GM21367 (cell line): ENCODE measurements around the gene CA9.

Experiments used
- ATAC-seq: cut with Tn5 transposase; IDR thresholded peaks from one replicate; pipeline ENCODE4 v1.9.1; 2021; ENCODE audit not compliant: unreplicated experiment

CA9 gene

GRCh38 chr9:35675204-35675603 is 1.5 kb downstream of the CA9 start:
- no peak for ATAC-seq

- ATAC-seq: no peak
Observed at GRCh38 chr9:35675732-35676392, 2.1 kb downstream of the CA9 start.

- no peak for ATAC-seq
Observed at GRCh38 chr9:35679091-35679490, 5.4 kb downstream of the CA9 start.

GRCh38 chr9:35679766-35680330 is 6.1 kb downstream of the CA9 start:
- no peak for ATAC-seq

GRCh38 chr9:35680331-35681105 is 6.8 kb downstream of the CA9 start:
- ATAC-seq: no peak

- no peak for ATAC-seq
Observed at GRCh38 chr9:35681341-35682002, 7.7 kb downstream of the CA9 start.

- ATAC-seq: no peak
Observed at GRCh38 chr9:35682051-35682450, 8.3 kb downstream of the CA9 start.

GRCh38 chr9:35682520-35683315 is 9.0 kb downstream of the CA9 start:
- no peak for ATAC-seq

- no peak for ATAC-seq
Observed at GRCh38 chr9:35683323-35683722, 9.6 kb downstream of the CA9 start.

- no peak for ATAC-seq
Observed at GRCh38 chr9:35684921-35685320, 11.2 kb downstream of the CA9 start.

GRCh38 chr9:35685506-35685905 is 11.8 kb downstream of the CA9 start:
- ATAC-seq: no peak

- no peak for ATAC-seq
Observed at GRCh38 chr9:35686222-35687203, 12.8 kb downstream of the CA9 start.

- ATAC-seq: no peak
Observed at GRCh38 chr9:35687306-35687705, 13.6 kb downstream of the CA9 start.

GRCh38 chr9:35687972-35688557 is 14.3 kb downstream of the CA9 start:
- ATAC-seq: no peak

GRCh38 chr9:35688558-35689541 is 15.1 kb downstream of the CA9 start:
- no peak for ATAC-seq

GRCh38 chr9:35689542-35690293 is 16.0 kb downstream of the CA9 start, which contains the start of gene TPM2:
TPM2 (minus strand) TSS chr9:35689925; CDS start chr9:35689817, 108 bp downstream.
- ATAC-seq: no peak

GRCh38 chr9:35690294-35690613 is 16.5 kb downstream of the CA9 start:
- no peak for ATAC-seq
